HEK293 (cell line): ENCODE results near the gene KHDC1L.

ENCODE experiments used
- CTCF ChIP-seq: fragments of 450-650 bp; formaldehyde crosslinking; IDR thresholded peaks from 2 replicates; pipeline ENCODE4 v1.5.1; 2016; ENCODE audit warnings: missing biosample characterization, missing genetic modification characterization
- GLI4 ChIP-seq: fragments of 450-650 bp; formaldehyde crosslinking; IDR thresholded peaks from 2 replicates; pipeline ENCODE4 v1.5.1; 2016; ENCODE audit warnings: missing biosample characterization, missing genetic modification characterization
- GLIS2 ChIP-seq: fragments of 450-650 bp; formaldehyde crosslinking; IDR thresholded peaks from 2 replicates; pipeline ENCODE4 v1.5.1; 2016; ENCODE audit warnings: missing biosample characterization, missing genetic modification characterization
- ZNF324 ChIP-seq: fragments of 450-650 bp; formaldehyde crosslinking; IDR thresholded peaks from 2 replicates; pipeline ENCODE4 v1.5.1; 2016; ENCODE audit warnings: missing biosample characterization, missing genetic modification characterization
- TF ChIP-seq, protein P1 (sequence below): fragments of 450-650 bp; formaldehyde crosslinking; IDR thresholded peaks from 2 replicates; pipeline ENCODE4 v1.5.1; 2016; ENCODE audit warnings: missing biosample characterization, missing genetic modification characterization

DNA sequence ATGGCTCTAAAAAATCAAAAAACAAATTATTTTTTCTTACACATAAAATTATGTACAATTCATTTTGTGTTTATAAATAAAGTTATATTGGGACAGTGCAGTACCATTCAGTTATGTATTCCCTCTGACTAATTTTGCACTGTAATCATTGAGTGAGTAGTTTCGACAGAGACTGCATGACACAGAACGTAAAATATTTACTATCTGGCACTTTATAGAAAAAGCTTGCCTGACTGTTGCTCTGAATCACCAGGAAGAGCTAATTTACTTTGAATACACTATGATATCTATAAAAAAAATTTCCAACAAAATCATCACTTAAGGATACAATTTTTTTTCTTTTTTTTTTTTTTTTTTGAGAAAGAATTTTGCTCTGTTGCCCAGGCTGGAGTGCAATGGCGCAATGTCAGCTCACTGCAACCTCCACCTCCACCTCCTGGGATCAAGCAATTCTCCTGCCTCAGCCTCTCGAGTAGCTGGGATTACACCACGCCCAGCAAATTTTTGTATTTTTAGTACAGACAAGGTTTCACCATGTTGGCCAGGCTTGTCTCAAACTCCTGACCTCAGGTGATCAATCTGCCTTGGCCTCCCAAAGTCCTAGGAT lies 11.0 kb upstream of the KHDC1L start:
- TF ChIP-seq, protein P1, sequence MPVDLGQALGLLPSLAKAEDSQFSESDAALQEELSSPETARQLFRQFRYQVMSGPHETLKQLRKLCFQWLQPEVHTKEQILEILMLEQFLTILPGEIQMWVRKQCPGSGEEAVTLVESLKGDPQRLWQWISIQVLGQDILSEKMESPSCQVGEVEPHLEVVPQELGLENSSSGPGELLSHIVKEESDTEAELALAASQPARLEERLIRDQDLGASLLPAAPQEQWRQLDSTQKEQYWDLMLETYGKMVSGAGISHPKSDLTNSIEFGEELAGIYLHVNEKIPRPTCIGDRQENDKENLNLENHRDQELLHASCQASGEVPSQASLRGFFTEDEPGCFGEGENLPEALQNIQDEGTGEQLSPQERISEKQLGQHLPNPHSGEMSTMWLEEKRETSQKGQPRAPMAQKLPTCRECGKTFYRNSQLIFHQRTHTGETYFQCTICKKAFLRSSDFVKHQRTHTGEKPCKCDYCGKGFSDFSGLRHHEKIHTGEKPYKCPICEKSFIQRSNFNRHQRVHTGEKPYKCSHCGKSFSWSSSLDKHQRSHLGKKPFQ (tag by site-specific recombination), result no peak
- TF ChIP-seq GLIS2, result no peak
- TF ChIP-seq CTCF, result no peak
- TF ChIP-seq ZNF324 (tag by site-specific recombination), result no peak
- TF ChIP-seq GLI4 (tag by site-specific recombination), result no peak
